HPDE6-E6E7 (cell line): ENCODE results near the gene CDKN3.

Source experiments
- DNase-seq: peaks from one replicate; pipeline ENCODE4 v3.0.0; 2011; ENCODE audit warnings: missing footprints; ENCODE audit errors: extremely low spot score

The CDKN3 gene

GRCh38 chr14:54396493-54397335 lies at the start of gene CDKN3:
TSS of gene CDKN3 (plus strand) at chr14:54397007. CDS start at chr14:54397069, 62 bp downstream.
- DNase-seq, result peak; percentile 99

- no peak for DNase-seq
Measured at GRCh38 chr14:54347044-54347443, 49.8 kb upstream of the CDKN3 start.

GRCh38 chr14:54348001-54348611 lies 48.7 kb upstream of the CDKN3 start:
- peak; percentile 40 for DNase-seq

- no peak for DNase-seq
Measured at GRCh38 chr14:54348923-54349620, 47.7 kb upstream of the CDKN3 start.

- no peak for DNase-seq
Measured at GRCh38 chr14:54349713-54350112, 47.1 kb upstream of the CDKN3 start.

GRCh38 chr14:54350203-54350602 lies 46.6 kb upstream of the CDKN3 start:
- no peak for DNase-seq

GRCh38 chr14:54353266-54353665 lies 43.5 kb upstream of the CDKN3 start:
- no peak for DNase-seq

- DNase-seq, result no peak
Measured at GRCh38 chr14:54353694-54354093, 43.1 kb upstream of the CDKN3 start.

GRCh38 chr14:54354096-54354495 lies 42.7 kb upstream of the CDKN3 start:
- DNase-seq, result no peak

GRCh38 chr14:54354968-54355641 lies 41.7 kb upstream of the CDKN3 start:
- DNase-seq, result no peak

GRCh38 chr14:54355698-54356097 lies 41.1 kb upstream of the CDKN3 start:
- DNase-seq, result no peak

GRCh38 chr14:54356172-54356571 lies 40.6 kb upstream of the CDKN3 start:
- DNase-seq, result no peak

- DNase-seq, result no peak
Measured at GRCh38 chr14:54360667-54361066, 36.1 kb upstream of the CDKN3 start.

- no peak for DNase-seq
Measured at GRCh38 chr14:54362089-54362504, 34.7 kb upstream of the CDKN3 start.

GRCh38 chr14:54362759-54363437 lies 33.9 kb upstream of the CDKN3 start:
- DNase-seq, result no peak

- no peak for DNase-seq
Measured at GRCh38 chr14:54364555-54365415, 32.0 kb upstream of the CDKN3 start.

GRCh38 chr14:54366736-54367735 lies 29.8 kb upstream of the CDKN3 start:
- DNase-seq, result peak; percentile 63

GRCh38 chr14:54368291-54368690 lies 28.5 kb upstream of the CDKN3 start:
- no peak for DNase-seq

GRCh38 chr14:54369343-54369742 lies 27.5 kb upstream of the CDKN3 start:
- no peak for DNase-seq
